Mucosa of descending colon (tissue), 3 donors: Measurements from ENCODE around the gene MAP2. TPM values are rescaled to one million over a fixed set of nuclear protein-coding genes. Genes with fewer than 3 reads are reported as not detected.
"Not testable (repeated sequence)": the region's sequence is repeated elsewhere in the genome, so short reads cannot be mapped to it uniquely, and the experiment has no call there.

Experiments used
- ATAC-seq: fragments of 200-7000 bp; cut with Tn5 transposase; one replicate; pipeline ENCODE4 v1.9.1; 2020; ENCODE audit warnings: mild to moderate bottlenecking, moderate library complexity
- DNase-seq, 3 donors: peaks; one replicate each; pipeline ENCODE4 v3.0.0-alpha.2; 2020
- H3K36me3 ChIP-seq: fragments of 200-600 bp; one replicate; pipeline ENCODE4 v1.8.0; 2021; ENCODE audit warnings: low read depth, mild to moderate bottlenecking
- H3K4me1 ChIP-seq: fragments of 200-600 bp; one replicate; pipeline ENCODE4 v1.8.0; 2021; ENCODE audit warnings: low read depth, mild to moderate bottlenecking
- H3K4me3 ChIP-seq: fragments of 200-600 bp; one replicate; pipeline ENCODE4 v1.8.0; 2021; ENCODE audit warnings: mild to moderate bottlenecking
- H3K9me3 ChIP-seq: fragments of 200-600 bp; one replicate; pipeline ENCODE4 v1.8.0; 2021; ENCODE audit warnings: mild to moderate bottlenecking
- intact Hi-C, 2 donors: fragments of 100-400 bp; cut with DNase I in 1 of 2; cut with micrococcal nuclease in 1 of 2; formaldehyde crosslinking; loops; one replicate each; pipeline versions ENCODE4 v1.11.0 to v1.11.1; 2022; cut with DNase I, micrococcal nuclease
- total RNA-seq, 3 donors: library from RNA; stranded (reverse); fragmentation: NEBNext Ultra II Directional in 2 of 3; extraction: Animal tissue kit (Norgen Biotek cat#: 25700) in 2 of 3; gene quantifications; one replicate each; pipeline versions ENCODE4 v1.2.1 to v1.2.4, GENCODE V29; 2021 to 2023
- TF ChIP-seq, protein P1 (sequence below): fragments of 200-600 bp; IDR thresholded peaks from one replicate; pipeline ENCODE4 v1.8.0; 2022; ENCODE audit warnings: antibody characterized with exemption, mild to moderate bottlenecking
- donor health status: DM: no; HTN: no; CAD: no; lungs with moderate emphysema.
- donor health status: DM: no; HTN: no; CAD: no.
- donor health status: DM: no; HTN: yes; CAD: no.

MAP2 gene
- total RNA-seq, 3 donors from 2014 or later, result 2.3 to 8.4 (median 2.5) TPM

GRCh38 chr2:209596262-209596661 is 172.4 kb downstream of the MAP2 start:
- intact Hi-C loops, result no loop called here
- Histone ChIP-seq H3K4me3 (no peak overlapping the region), H3K4me1 (no peaks in the 10 kb centered on the region), H3K36me3 (no peaks in the 10 kb centered on the region), H3K9me3 (no peaks in the 10 kb centered on the region)
- DNase-seq, result no peak
- no peak for ATAC-seq
- TF ChIP-seq, protein P1, sequence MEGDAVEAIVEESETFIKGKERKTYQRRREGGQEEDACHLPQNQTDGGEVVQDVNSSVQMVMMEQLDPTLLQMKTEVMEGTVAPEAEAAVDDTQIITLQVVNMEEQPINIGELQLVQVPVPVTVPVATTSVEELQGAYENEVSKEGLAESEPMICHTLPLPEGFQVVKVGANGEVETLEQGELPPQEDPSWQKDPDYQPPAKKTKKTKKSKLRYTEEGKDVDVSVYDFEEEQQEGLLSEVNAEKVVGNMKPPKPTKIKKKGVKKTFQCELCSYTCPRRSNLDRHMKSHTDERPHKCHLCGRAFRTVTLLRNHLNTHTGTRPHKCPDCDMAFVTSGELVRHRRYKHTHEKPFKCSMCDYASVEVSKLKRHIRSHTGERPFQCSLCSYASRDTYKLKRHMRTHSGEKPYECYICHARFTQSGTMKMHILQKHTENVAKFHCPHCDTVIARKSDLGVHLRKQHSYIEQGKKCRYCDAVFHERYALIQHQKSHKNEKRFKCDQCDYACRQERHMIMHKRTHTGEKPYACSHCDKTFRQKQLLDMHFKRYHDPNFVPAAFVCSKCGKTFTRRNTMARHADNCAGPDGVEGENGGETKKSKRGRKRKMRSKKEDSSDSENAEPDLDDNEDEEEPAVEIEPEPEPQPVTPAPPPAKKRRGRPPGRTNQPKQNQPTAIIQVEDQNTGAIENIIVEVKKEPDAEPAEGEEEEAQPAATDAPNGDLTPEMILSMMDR, result no peak

DNA sequence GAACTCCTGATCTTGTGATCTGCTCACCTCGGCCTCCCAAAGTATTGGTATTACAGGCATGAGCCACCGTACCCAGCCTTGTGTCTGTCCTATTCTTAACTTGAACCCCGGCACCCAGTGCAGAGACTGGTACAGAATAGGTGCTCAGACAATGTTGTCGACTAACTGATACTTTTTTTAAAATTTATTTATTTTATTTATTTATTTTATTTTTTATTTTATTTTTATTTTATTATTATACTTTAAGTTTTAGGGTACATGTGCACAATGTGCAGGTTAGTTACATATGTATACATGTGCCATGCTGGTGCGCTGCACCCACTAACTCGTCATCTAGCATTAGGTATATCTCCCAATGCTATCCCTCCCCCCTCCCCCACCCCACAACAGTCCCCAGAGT is 174.4 kb downstream of the MAP2 start:
- H3K4me1 ChIP-seq, intact Hi-C loops, DNase-seq, H3K9me3 ChIP-seq, H3K36me3 ChIP-seq, H3K4me3 ChIP-seq, ATAC-seq: not testable (repeated sequence)

DNA sequence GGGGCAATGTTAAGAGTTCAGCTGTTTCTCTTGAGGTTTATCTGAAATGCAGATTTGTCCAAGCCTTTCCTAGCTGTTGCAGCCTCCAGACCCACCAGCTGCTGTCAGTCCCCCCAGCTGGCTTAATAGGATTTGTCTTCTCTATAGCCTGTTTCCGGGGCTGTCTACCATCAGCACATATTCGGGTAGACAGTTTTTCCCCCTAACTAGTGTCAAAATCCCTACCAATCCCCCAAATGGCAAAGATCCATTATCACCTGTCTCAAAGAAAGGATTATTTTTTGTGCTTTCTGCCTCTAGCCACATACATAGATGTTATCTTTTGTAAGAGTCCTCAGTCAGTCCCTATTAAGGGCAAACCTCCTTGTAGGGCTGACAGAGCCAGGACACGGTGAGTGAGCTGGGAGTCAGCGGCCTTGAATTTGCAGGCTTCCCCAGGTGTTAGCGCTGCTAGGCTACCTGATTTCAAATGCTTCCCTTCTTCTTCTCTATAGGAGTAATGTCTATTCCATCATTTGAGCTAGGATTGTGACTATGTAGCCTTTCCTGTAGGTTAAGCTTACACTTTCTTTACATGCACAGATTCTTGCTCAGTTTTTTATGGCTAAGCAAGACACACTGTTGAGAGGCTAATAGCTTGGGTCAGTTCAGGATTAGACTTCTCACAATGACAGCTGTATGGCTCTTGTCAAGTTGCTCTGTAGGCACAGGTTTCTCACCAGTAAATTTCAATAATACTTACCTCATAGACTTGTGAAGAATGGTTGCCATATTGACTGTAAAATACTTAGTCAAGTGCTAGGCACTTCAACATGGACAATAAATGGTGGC is 176.7 kb downstream of the MAP2 start:
- Histone ChIP-seq H3K4me3 (no peak overlapping the region), H3K9me3 (no peaks in the 10 kb centered on the region), H3K4me1 (no peaks in the 10 kb centered on the region), H3K36me3 (no peaks in the 10 kb centered on the region)
- intact Hi-C loops, result no loop called here
- DNase-seq (no peak), ATAC-seq (no peak)
- TF ChIP-seq, protein P1, result no peak

DNA sequence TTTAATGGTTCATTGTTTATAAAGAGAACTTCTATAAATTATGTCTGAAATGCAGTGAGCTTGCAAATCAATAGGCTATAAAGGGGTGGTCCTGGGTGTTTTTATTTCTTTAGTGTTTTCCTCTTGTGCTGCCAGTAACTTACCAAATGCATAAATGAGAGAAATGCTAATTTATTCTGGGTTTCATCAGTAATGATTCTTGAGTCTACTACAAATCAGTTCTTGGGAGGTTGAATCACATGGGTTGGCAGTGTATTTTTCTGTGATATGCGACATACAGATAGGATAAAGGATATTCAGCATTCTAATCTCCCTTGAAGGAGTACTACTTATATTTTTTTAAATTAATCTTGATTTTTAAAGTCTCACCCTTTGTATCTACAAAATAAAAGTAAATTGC is 177.7 kb downstream of the MAP2 start:
- ATAC-seq, result no peak
- intact Hi-C loops, result no loop called here
- no peak for DNase-seq
- TF ChIP-seq, protein P1, result no peak
- Histone ChIP-seq H3K4me1 (no peaks in the 10 kb centered on the region), H3K9me3 (no peaks in the 10 kb centered on the region), H3K36me3 (no peaks in the 10 kb centered on the region), H3K4me3 (no peak overlapping the region)

DNA sequence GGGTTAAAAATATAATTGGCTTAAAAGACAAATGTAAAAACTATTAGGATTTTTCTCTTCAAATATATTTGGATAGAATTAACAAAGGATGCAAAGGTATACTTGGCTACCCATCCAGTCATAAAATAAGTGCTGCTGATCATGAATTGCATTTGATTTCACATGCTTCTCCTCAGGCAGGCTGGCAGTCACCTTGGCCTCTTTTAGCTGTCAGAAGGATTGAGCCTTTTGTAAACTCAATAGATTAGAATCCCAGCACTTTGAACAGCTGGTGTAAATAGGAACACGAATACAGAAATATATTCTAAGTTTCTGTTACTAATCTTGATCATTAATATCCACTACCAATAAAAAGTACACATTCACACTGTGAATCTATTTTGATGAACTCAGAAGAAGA is 178.4 kb downstream of the MAP2 start:
- intact Hi-C loops, result no loop called here
- no peak for ATAC-seq
- no peaks in the 10 kb centered on the region for H3K9me3 ChIP-seq
- TF ChIP-seq, protein P1, result no peak
- no peaks in the 10 kb centered on the region for H3K36me3 ChIP-seq
- no peaks in the 10 kb centered on the region for H3K4me1 ChIP-seq
- DNase-seq, result no peak
- no peak overlapping the region for H3K4me3 ChIP-seq

DNA sequence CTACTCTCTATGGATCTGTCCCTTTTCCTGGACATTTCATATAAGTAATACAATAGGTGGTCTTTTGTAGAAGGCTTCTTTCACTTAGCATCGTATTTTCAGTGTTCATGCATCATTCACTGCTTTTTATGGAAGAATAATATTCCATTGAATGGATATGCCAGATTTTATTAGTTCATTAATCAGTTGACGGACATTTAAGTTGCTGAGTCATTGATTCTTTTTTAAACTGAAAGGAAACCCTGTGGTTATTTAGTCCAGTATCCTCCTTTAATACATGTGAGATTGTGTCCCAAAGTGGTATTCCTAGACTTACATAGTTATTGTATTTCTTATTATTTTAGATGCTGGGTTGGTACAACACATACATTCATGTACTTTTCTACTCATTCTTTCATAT is 185.7 kb downstream of the MAP2 start:
- H3K36me3 ChIP-seq, result no peaks in the 10 kb centered on the region
- intact Hi-C loops, result no loop called here
- H3K4me1 ChIP-seq, result no peaks in the 10 kb centered on the region
- H3K9me3 ChIP-seq, result no peaks in the 10 kb centered on the region
- TF ChIP-seq, protein P1, result no peak
- no peak for ATAC-seq
- no peak overlapping the region for H3K4me3 ChIP-seq
- DNase-seq, result no peak
